GM23338 (cell line): ENCODE results near the gene ADCY5. TPM values are rescaled to one million over a fixed set of nuclear protein-coding genes. Genes with fewer than 3 reads are reported as not detected.

ENCODE experiments used
- ATAC-seq: fragments of 200-7000 bp; cut with Tn5 transposase; 3 replicates; pipeline ENCODE4 v1.9.1; 2020
- DNase-seq: peaks from one replicate; pipeline ENCODE4 v3.0.0-alpha.2; 2015; ENCODE audit warnings: low spot score
- H2AFZ ChIP-seq: fragments of 200-600 bp; sonication (generic); 2 replicates; pipeline ENCODE4 v1.8.0; 2016; ENCODE audit warnings: antibody characterized with exemption, mild to moderate bottlenecking, moderate library complexity
- H3F3A ChIP-seq: fragments of 200-600 bp; sonication (generic); replicated peaks from 2 replicates; pipeline ENCODE4 v1.8.0; 2017; ENCODE audit warnings: antibody characterized with exemption, mixed run types, low read depth
- H3K27ac ChIP-seq: fragments of 200-600 bp; sonication (generic); 2 replicates; pipeline ENCODE4 v1.6.1; 2016; ENCODE audit warnings: low read depth
- H3K27me3 ChIP-seq: fragments of 200-600 bp; sonication (generic); 2 replicates; pipeline ENCODE4 v1.8.0; 2016; ENCODE audit warnings: mild to moderate bottlenecking, mixed run types, moderate library complexity; ENCODE audit not compliant: insufficient read depth
- H3K36me3 ChIP-seq: fragments of 200-600 bp; sonication (generic); 2 replicates; pipeline ENCODE4 v1.8.0; 2016; ENCODE audit warnings: mild to moderate bottlenecking; ENCODE audit not compliant: insufficient read depth
- H3K4me1 ChIP-seq: fragments of 200-600 bp; sonication (generic); 2 replicates; pipeline ENCODE4 v1.8.0; 2016; ENCODE audit warnings: mild to moderate bottlenecking, moderate library complexity; ENCODE audit not compliant: insufficient read depth
- H3K4me2 ChIP-seq: fragments of 200-600 bp; sonication (generic); 2 replicates; pipeline ENCODE4 v1.7.1; 2017; ENCODE audit warnings: mixed run types
- H3K4me3 ChIP-seq: fragments of 200-600 bp; sonication (generic); 2 replicates; pipeline ENCODE4 v1.6.1; 2016; ENCODE audit warnings: mixed run types
- H3K79me2 ChIP-seq: fragments of 200-600 bp; sonication (generic); replicated peaks from 2 replicates; pipeline ENCODE4 v1.8.0; 2017; ENCODE audit warnings: mild to moderate bottlenecking; ENCODE audit not compliant: insufficient read depth
- H3K9me2 ChIP-seq: fragments of 200-600 bp; sonication (generic); 2 replicates; pipeline ENCODE4 v1.8.0; 2017; ENCODE audit not compliant: insufficient read depth
- H4K20me1 ChIP-seq: fragments of 200-600 bp; sonication (generic); replicated peaks from 2 replicates; pipeline ENCODE4 v1.8.0; 2017; ENCODE audit warnings: mild to moderate bottlenecking; ENCODE audit not compliant: insufficient read depth
- H3K27ac Mint-ChIP-seq: 2 replicates; pipeline ENCODE4 v1.8.0; 2020; ENCODE audit warnings: inconsistent platforms, mild to moderate bottlenecking, moderate library complexity, mixed read lengths
- H3K27me3 Mint-ChIP-seq: 3 replicates; pipeline ENCODE4 v1.8.0; 2022; ENCODE audit warnings: low read depth, mild to moderate bottlenecking, moderate library complexity, mixed read lengths, inconsistent platforms; ENCODE audit not compliant: insufficient read depth, poor library complexity
- H3K36me3 Mint-ChIP-seq: 3 replicates; pipeline ENCODE4 v1.8.0; 2021; ENCODE audit warnings: low read depth, mild to moderate bottlenecking, inconsistent platforms, moderate library complexity, mixed read lengths
- H3K4me1 Mint-ChIP-seq: 3 replicates; pipeline ENCODE4 v1.8.0; 2020; ENCODE audit warnings: mild to moderate bottlenecking, inconsistent platforms, mixed read lengths
- H3K4me3 Mint-ChIP-seq: 3 replicates; pipeline ENCODE4 v1.8.0; 2021; ENCODE audit warnings: moderate library complexity, mild to moderate bottlenecking, inconsistent platforms, mixed read lengths
- H3K9me3 Mint-ChIP-seq: 3 replicates; pipeline ENCODE4 v1.8.0; 2020; ENCODE audit warnings: moderate library complexity, mild to moderate bottlenecking, inconsistent platforms, mixed read lengths
- CREB1 ChIP-seq: fragments of 250-450 bp; sonication (Bioruptor Pico); IDR thresholded peaks from 2 replicates; pipeline ENCODE4 v1.5.0; 2020; ENCODE audit warnings: low read depth, mild to moderate bottlenecking, moderate library complexity
- CTCF ChIP-seq, 2 experiments: fragments of 200-600 bp in 1 of 2; sonication (generic) in 1 of 2; conservative IDR thresholded peaks; 2 replicates each; pipeline versions ENCODE4 v1.5.1 to v1.6.1; 2016 to 2017; ENCODE audit warnings: antibody characterized with exemption in 2 of 2, low read depth in 2 of 2, mild to moderate bottlenecking in 2 of 2, moderate library complexity in 1 of 2
- EZH2 ChIP-seq: fragments of 200-600 bp; sonication (generic); IDR thresholded peaks from one replicate; pipeline ENCODE4 v1.8.0; 2017; ENCODE audit warnings: antibody characterized with exemption, mild to moderate bottlenecking, low read depth; ENCODE audit not compliant: unreplicated experiment
- JUNB ChIP-seq: IDR thresholded peaks from one replicate; pipeline ENCODE4 v1.6.1; 2016; ENCODE audit warnings: antibody characterized with exemption; ENCODE audit not compliant: unreplicated experiment
- NANOG ChIP-seq: IDR thresholded peaks from 2 replicates; pipeline ENCODE4 v1.6.1; 2016; ENCODE audit warnings: antibody characterized with exemption, borderline replicate concordance
- POLR2AphosphoS5 ChIP-seq: IDR thresholded peaks from 2 replicates; pipeline ENCODE4 v1.6.1; 2016; ENCODE audit warnings: antibody characterized with exemption, low read depth
- STAT1 ChIP-seq: IDR thresholded peaks from one replicate; pipeline ENCODE4 v1.6.1; 2016; ENCODE audit warnings: antibody characterized with exemption; ENCODE audit not compliant: unreplicated experiment
- ZNF114 ChIP-seq: fragments of 250-450 bp; sonication (Bioruptor Pico); IDR thresholded peaks from 2 replicates; pipeline ENCODE4 v1.5.0; 2020; ENCODE audit warnings: mild to moderate bottlenecking, moderate library complexity
- ZNF331 ChIP-seq: fragments of 250-450 bp; sonication (Bioruptor Pico); IDR thresholded peaks from 2 replicates; pipeline ENCODE4 v1.5.0; 2020; ENCODE audit warnings: low read depth, mild to moderate bottlenecking, moderate library complexity
- polyA plus RNA-seq: library from polyadenylated mRNA; unstranded; fragments of >200 nt; fragmentation: Nextera tagmentation; extraction: Ambion mirVana; gene quantifications from 2 replicates; pipeline ENCODE4 v1.2.1, GENCODE V29; 2016
- total RNA-seq: library from RNA; depleted of rRNA; stranded (reverse); fragments of >200 nt; shearing (Covaris generic); gene quantifications from 2 replicates; pipeline ENCODE4 v1.2.3, GENCODE V29; 2014
- TF ChIP-seq, protein P1 (sequence below): IDR thresholded peaks from 2 replicates; pipeline ENCODE4 v1.6.1; 2016; ENCODE audit warnings: antibody characterized with exemption
- TF ChIP-seq, protein P2 (sequence below): IDR thresholded peaks from one replicate; pipeline ENCODE4 v1.6.1; 2018; ENCODE audit warnings: antibody characterized with exemption; ENCODE audit not compliant: unreplicated experiment

The ADCY5 gene
- total and polyA plus RNA-seq, 2 experiments from 2014 or later, result 3.5 to 10.2 TPM

DNA sequence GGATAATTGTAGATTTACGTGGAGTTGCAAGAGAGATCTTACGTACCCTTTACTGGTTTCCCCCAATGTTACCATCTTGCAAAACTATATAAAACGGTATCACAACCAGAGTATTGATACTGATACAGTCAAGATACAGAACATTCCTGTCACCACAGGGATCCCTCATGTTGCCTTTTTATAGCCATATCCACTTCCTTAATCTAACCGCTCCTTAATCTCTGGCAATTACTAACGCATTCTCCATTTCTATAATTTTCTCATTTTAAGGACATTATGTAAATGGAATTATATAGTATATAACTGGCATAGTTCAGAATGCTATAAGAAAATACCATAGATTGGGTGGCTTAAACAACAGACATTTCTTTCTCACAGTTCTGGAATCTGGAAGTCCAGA, 186.0 kb downstream of the ADCY5 start:
- Mint-ChIP-seq H3K27me3 (no peaks in the 10 kb centered on the region), H3K9me3 (no peaks in the 10 kb centered on the region), H3K4me3 (no peak overlapping the region), H3K4me1 (peaks cover 5% of the 10 kb centered on the region; the same call in 2 of the 3 replicates), H3K27ac (no peak overlapping the region), H3K36me3 (peaks cover 3% of the 10 kb centered on the region; the same call in 1 of the 3 replicates)
- ATAC-seq (no peak), DNase-seq (no peak)
- Histone ChIP-seq H3K79me2 (no peaks in the 10 kb centered on the region), H3K27me3 (no peaks in the 10 kb centered on the region), H3F3A (no peaks in the 10 kb centered on the region), H3K4me2 (no peak overlapping the region), H3K4me3 (no peak overlapping the region), H2AFZ (no peak overlapping the region), H3K27ac (no peak overlapping the region), H3K4me1 (peaks cover 3% of the 10 kb centered on the region; the same call in 1 of the 2 replicates), H3K36me3 (no peaks in the 10 kb centered on the region), H4K20me1 (no peaks in the 10 kb centered on the region), H3K9me2 (no peaks in the 10 kb centered on the region)
- TF ChIP-seq, protein P1, sequence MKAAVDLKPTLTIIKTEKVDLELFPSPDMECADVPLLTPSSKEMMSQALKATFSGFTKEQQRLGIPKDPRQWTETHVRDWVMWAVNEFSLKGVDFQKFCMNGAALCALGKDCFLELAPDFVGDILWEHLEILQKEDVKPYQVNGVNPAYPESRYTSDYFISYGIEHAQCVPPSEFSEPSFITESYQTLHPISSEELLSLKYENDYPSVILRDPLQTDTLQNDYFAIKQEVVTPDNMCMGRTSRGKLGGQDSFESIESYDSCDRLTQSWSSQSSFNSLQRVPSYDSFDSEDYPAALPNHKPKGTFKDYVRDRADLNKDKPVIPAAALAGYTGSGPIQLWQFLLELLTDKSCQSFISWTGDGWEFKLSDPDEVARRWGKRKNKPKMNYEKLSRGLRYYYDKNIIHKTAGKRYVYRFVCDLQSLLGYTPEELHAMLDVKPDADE, result no peak
- TF ChIP-seq EZH2, result no peak
- no peak for TF ChIP-seq ZNF331
- TF ChIP-seq, protein P2, sequence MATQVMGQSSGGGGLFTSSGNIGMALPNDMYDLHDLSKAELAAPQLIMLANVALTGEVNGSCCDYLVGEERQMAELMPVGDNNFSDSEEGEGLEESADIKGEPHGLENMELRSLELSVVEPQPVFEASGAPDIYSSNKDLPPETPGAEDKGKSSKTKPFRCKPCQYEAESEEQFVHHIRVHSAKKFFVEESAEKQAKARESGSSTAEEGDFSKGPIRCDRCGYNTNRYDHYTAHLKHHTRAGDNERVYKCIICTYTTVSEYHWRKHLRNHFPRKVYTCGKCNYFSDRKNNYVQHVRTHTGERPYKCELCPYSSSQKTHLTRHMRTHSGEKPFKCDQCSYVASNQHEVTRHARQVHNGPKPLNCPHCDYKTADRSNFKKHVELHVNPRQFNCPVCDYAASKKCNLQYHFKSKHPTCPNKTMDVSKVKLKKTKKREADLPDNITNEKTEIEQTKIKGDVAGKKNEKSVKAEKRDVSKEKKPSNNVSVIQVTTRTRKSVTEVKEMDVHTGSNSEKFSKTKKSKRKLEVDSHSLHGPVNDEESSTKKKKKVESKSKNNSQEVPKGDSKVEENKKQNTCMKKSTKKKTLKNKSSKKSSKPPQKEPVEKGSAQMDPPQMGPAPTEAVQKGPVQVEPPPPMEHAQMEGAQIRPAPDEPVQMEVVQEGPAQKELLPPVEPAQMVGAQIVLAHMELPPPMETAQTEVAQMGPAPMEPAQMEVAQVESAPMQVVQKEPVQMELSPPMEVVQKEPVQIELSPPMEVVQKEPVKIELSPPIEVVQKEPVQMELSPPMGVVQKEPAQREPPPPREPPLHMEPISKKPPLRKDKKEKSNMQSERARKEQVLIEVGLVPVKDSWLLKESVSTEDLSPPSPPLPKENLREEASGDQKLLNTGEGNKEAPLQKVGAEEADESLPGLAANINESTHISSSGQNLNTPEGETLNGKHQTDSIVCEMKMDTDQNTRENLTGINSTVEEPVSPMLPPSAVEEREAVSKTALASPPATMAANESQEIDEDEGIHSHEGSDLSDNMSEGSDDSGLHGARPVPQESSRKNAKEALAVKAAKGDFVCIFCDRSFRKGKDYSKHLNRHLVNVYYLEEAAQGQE, result no peak
- TF ChIP-seq ZNF114, result no peak
- no peak for TF ChIP-seq POLR2AphosphoS5
- TF ChIP-seq STAT1, result no peak
- TF ChIP-seq JUNB, result no peak
- no peak for TF ChIP-seq NANOG
- no peak for TF ChIP-seq CTCF (conservative IDR thresholded peaks at IDR 0.05; ENCODE audit: low read depth in 2 of 2)
- TF ChIP-seq CREB1 (CRISPR knock-in tag), result no peak
